Neutrophil (primary cell): Measurements from ENCODE around the gene HOMER1.

Experiments
- H3K27ac ChIP-seq: fragments of 200-600 bp; sonication (generic); 2 replicates; pipeline ENCODE4 v1.5.1; 2016; ENCODE audit warnings: mild to moderate bottlenecking, moderate library complexity
- H3K27me3 ChIP-seq: fragments of 200-600 bp; sonication (generic); 2 replicates; pipeline ENCODE4 v1.6.0; 2016; ENCODE audit warnings: mild to moderate bottlenecking
- H3K36me3 ChIP-seq: fragments of 200-600 bp; sonication (generic); 2 replicates; pipeline ENCODE4 v1.5.1; 2017
- H3K4me1 ChIP-seq, 2 experiments: fragments of 200-600 bp in 1 of 2; sonication (generic) in 1 of 2; 1 replicate in 1 of 2; 2 replicates in 1 of 2; pipeline versions ENCODE4 v1.5.1 to v1.6.1; 2013 to 2016; ENCODE audit warnings: low read depth in 1 of 2, low read length in 1 of 2, mild to moderate bottlenecking in 1 of 2, moderate library complexity in 1 of 2; ENCODE audit not compliant: control insufficient read depth in 1 of 2, insufficient read depth in 1 of 2
- H3K4me3 ChIP-seq, 2 experiments: fragments of 200-600 bp in 1 of 2; sonication (generic) in 1 of 2; 1 replicate in 1 of 2; 2 replicates in 1 of 2; pipeline ENCODE4 v1.5.1; 2013 to 2016; ENCODE audit warnings: low read depth in 1 of 2, low read length in 1 of 2, mild to moderate bottlenecking in 1 of 2, moderate library complexity in 1 of 2
- H3K9me3 ChIP-seq: fragments of 200-600 bp; sonication (generic); 2 replicates; pipeline ENCODE4 v1.5.1; 2016
- TF ChIP-seq, protein P1 (sequence below): fragments of 200-600 bp; sonication (generic); IDR thresholded peaks from 2 replicates; pipeline ENCODE4 v1.5.1; 2016; ENCODE audit warnings: antibody characterized with exemption

The HOMER1 gene

GRCh38 chr5:79503794-79504495 lies 10.0 kb downstream of the HOMER1 start:
- Histone ChIP-seq H3K27ac (no peak overlapping the region), H3K4me1 (no peaks in the 10 kb centered on the region), H3K4me3 (no peak overlapping the region), H3K27me3 (peaks cover 59% of the 10 kb centered on the region), H3K9me3 (no peaks in the 10 kb centered on the region), H3K36me3 (no peaks in the 10 kb centered on the region)
- TF ChIP-seq, protein P1, sequence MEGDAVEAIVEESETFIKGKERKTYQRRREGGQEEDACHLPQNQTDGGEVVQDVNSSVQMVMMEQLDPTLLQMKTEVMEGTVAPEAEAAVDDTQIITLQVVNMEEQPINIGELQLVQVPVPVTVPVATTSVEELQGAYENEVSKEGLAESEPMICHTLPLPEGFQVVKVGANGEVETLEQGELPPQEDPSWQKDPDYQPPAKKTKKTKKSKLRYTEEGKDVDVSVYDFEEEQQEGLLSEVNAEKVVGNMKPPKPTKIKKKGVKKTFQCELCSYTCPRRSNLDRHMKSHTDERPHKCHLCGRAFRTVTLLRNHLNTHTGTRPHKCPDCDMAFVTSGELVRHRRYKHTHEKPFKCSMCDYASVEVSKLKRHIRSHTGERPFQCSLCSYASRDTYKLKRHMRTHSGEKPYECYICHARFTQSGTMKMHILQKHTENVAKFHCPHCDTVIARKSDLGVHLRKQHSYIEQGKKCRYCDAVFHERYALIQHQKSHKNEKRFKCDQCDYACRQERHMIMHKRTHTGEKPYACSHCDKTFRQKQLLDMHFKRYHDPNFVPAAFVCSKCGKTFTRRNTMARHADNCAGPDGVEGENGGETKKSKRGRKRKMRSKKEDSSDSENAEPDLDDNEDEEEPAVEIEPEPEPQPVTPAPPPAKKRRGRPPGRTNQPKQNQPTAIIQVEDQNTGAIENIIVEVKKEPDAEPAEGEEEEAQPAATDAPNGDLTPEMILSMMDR, result no peak

DNA sequence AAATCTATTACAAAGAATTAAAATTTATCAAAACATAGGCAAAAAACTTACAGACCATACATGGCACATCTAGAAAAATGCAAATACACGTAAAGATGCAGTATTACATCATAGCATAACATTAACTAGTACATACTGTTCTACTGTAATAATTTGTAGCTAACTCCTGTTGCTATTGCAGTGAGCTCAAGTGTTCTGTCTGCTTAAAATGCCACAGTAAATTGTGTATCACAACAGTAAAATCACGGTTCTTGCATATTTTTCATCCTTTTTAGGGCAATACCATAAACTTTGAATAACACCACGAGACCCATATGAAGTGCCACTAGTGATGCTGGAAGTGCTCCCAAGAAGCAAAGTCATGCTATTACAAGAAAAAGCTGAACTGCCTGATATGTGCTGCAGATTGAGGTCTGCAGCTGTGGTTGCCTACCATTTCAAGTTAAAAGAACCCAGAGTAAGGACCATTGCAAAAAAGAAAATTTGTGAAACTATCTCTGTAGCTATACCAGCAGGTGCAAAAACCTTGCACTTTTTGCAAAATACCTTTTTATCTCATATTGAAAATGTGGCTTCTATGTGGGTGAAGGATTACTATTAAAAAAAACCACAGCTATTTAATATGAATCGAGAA lies 14.2 kb downstream of the HOMER1 start:
- Histone ChIP-seq H3K36me3 (no peaks in the 10 kb centered on the region), H3K4me1 (no peaks in the 10 kb centered on the region), H3K9me3 (no peaks in the 10 kb centered on the region), H3K4me3 (no peak overlapping the region), H3K27me3 (peaks cover 25% of the 10 kb centered on the region), H3K27ac (no peak overlapping the region)
- TF ChIP-seq, protein P1, result no peak

DNA sequence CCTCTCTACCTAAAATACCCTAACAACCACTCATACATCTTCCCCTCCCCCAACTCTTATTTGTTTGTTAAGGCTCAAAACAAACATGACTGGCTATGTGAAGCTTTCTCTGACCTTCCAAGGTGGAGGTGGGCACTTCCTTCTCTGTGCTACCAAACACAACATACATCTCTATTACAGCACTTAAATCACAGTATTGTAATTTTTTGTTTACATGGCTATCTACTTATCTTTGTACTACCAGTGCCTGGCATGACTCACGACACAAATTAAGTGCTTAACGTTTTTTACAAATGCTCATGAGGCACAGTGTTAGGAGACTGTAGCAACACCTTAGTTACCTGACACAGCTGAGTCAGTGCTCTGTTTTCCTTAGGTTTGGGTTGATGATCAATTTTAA lies 18.6 kb downstream of the HOMER1 start:
- TF ChIP-seq, protein P1, result no peak
- Histone ChIP-seq H3K27ac (no peak overlapping the region), H3K27me3 (peaks cover 28% of the 10 kb centered on the region), H3K4me3 (no peak overlapping the region), H3K9me3 (no peaks in the 10 kb centered on the region), H3K36me3 (no peaks in the 10 kb centered on the region), H3K4me1 (no peaks in the 10 kb centered on the region)

DNA sequence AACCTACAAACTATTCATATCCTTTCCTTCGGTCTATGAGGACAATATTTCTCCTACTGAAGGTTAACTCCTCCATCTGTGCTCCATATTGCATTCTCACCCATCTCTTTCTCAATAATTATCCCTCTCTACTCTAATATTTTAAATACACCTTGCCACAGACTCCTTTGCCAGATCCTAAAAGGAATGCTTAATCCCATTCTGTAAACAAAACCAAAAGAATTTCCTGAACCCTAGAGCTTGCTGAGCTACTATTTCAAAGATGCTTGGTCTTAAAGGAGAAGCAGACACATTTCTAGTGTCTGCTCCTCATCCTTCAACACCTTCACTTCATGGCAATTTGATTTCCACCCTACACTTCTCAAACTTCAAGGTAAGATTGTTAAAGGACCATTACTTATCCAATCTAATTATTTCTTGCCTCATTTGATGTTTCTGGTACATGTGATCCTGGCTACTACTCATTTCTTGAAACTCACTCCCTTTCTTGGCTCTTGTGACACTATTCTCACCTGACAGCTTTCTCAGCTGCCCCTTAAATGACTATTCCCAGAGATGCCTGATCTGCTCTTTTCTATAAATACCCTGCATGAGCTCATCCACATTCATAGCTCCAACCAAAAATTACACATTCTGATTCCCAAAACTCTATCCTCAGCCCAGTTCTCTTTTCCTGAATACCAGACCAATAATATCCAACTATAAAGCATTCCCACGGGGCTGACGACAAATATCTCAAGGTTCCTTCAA lies 20.2 kb downstream of the HOMER1 start:
- no peaks in the 10 kb centered on the region for H3K36me3 ChIP-seq
- no peaks in the 10 kb centered on the region for H3K4me1 ChIP-seq
- H3K27me3 ChIP-seq, result peaks cover 42% of the 10 kb centered on the region
- TF ChIP-seq, protein P1, result no peak
- no peak overlapping the region for H3K4me3 ChIP-seq
- H3K9me3 ChIP-seq, result no peaks in the 10 kb centered on the region
- H3K27ac ChIP-seq, result no peak overlapping the region

- no peak overlapping the region for H3K4me3 ChIP-seq
- no peaks in the 10 kb centered on the region for H3K9me3 ChIP-seq
- H3K27me3 ChIP-seq, result peaks cover 62% of the 10 kb centered on the region
- H3K4me1 ChIP-seq, result no peaks in the 10 kb centered on the region
- no peaks in the 10 kb centered on the region for H3K36me3 ChIP-seq
- no peak overlapping the region for H3K27ac ChIP-seq
- TF ChIP-seq, protein P1, result no peak
Observed at GRCh38 chr5:79491690-79492317, 22.1 kb downstream of the HOMER1 start.
